Rectal smooth muscle tissue (tissue), 1 donor: ENCODE data around the gene TICAM2.

Experiments used
- H3K27ac ChIP-seq: one replicate; pipeline ENCODE4 v1.7.0; 2013; ENCODE audit warnings: low read depth, low read length, inconsistent platforms
- H3K27me3 ChIP-seq: one replicate; pipeline ENCODE4 v1.7.0; 2013; ENCODE audit warnings: low read length; ENCODE audit not compliant: control insufficient read depth, insufficient read depth
- H3K36me3 ChIP-seq: one replicate; pipeline ENCODE4 v1.7.0; 2013; ENCODE audit warnings: low read length; ENCODE audit not compliant: control insufficient read depth, insufficient read depth
- H3K4me1 ChIP-seq: one replicate; pipeline ENCODE4 v1.7.0; 2013; ENCODE audit warnings: low read length; ENCODE audit not compliant: control insufficient read depth, insufficient read depth
- H3K4me3 ChIP-seq: one replicate; pipeline ENCODE4 v1.7.0; 2013; ENCODE audit warnings: low read length
- H3K9ac ChIP-seq: one replicate; pipeline ENCODE4 v1.7.0; 2013; ENCODE audit warnings: low read length

Gene TICAM2

GRCh38 chr5:115627295-115627865, 25.1 kb upstream of the TICAM2 start:
- Histone ChIP-seq H3K36me3 (no peaks in the 10 kb centered on the region), H3K9ac (no peak overlapping the region), H3K27ac (no peak overlapping the region), H3K4me3 (no peak overlapping the region), H3K27me3 (no peaks in the 10 kb centered on the region), H3K4me1 (peaks cover 18% of the 10 kb centered on the region)

GRCh38 chr5:115626445-115626823, 24.2 kb upstream of the TICAM2 start:
- H3K4me3 ChIP-seq, result peak overlapping the region; percentile 98
- peaks cover 21% of the 10 kb centered on the region for H3K4me1 ChIP-seq
- peak overlapping the region; percentile 33 for H3K27ac ChIP-seq
- no peak overlapping the region for H3K9ac ChIP-seq
- no peaks in the 10 kb centered on the region for H3K27me3 ChIP-seq
- H3K36me3 ChIP-seq, result no peaks in the 10 kb centered on the region

- peaks cover 21% of the 10 kb centered on the region for H3K4me1 ChIP-seq
- peak within 1 kb of the TSS; percentile 98 for H3K4me3 ChIP-seq
- H3K9ac ChIP-seq, result peak within 1 kb of the TSS; percentile 88
- H3K27ac ChIP-seq, result peak within 1 kb of the TSS; percentile 96
- H3K36me3 ChIP-seq, result no peaks in the 10 kb centered on the region
- no peaks in the 10 kb centered on the region for H3K27me3 ChIP-seq
These were observed 23.5 kb upstream of the TICAM2 start, which contains the start of gene TMED7 for GRCh38 chr5:115625579-115626444. TSS of gene TMED7 (minus strand) at chr5:115626036. CDS start at chr5:115625792, 244 bp downstream.

- H3K36me3 ChIP-seq, result no peaks in the 10 kb centered on the region
- H3K9ac ChIP-seq, result peak overlapping the region; percentile 88
- H3K4me3 ChIP-seq, result peak overlapping the region; percentile 98
- H3K27ac ChIP-seq, result peak overlapping the region; percentile 96
- H3K27me3 ChIP-seq, result no peaks in the 10 kb centered on the region
- H3K4me1 ChIP-seq, result peaks cover 21% of the 10 kb centered on the region
These were observed 22.7 kb upstream of the TICAM2 start for GRCh38 chr5:115624994-115625393.

GRCh38 chr5:115623658-115624057, 21.4 kb upstream of the TICAM2 start:
- H3K36me3 ChIP-seq, result no peaks in the 10 kb centered on the region
- H3K9ac ChIP-seq, result no peak overlapping the region
- peaks cover 21% of the 10 kb centered on the region for H3K4me1 ChIP-seq
- H3K4me3 ChIP-seq, result peak overlapping the region; percentile 98
- H3K27me3 ChIP-seq, result no peaks in the 10 kb centered on the region
- H3K27ac ChIP-seq, result no peak overlapping the region

- Histone ChIP-seq H3K36me3 (no peaks in the 10 kb centered on the region), H3K27ac (no peak overlapping the region), H3K9ac (no peak overlapping the region), H3K4me3 (no peak overlapping the region), H3K27me3 (no peaks in the 10 kb centered on the region), H3K4me1 (peaks cover 18% of the 10 kb centered on the region)
These were observed 19.2 kb upstream of the TICAM2 start for GRCh38 chr5:115621365-115621900.

GRCh38 chr5:115616892-115617291, 14.6 kb upstream of the TICAM2 start:
- H3K36me3 ChIP-seq, result peaks cover 3% of the 10 kb centered on the region
- H3K27me3 ChIP-seq, result no peaks in the 10 kb centered on the region
- H3K4me3 ChIP-seq, result no peak overlapping the region
- H3K4me1 ChIP-seq, result no peaks in the 10 kb centered on the region
- no peak overlapping the region for H3K9ac ChIP-seq
- no peak overlapping the region for H3K27ac ChIP-seq

- Histone ChIP-seq H3K27ac (no peak overlapping the region), H3K4me1 (no peaks in the 10 kb centered on the region), H3K9ac (no peak overlapping the region), H3K27me3 (no peaks in the 10 kb centered on the region), H3K36me3 (peaks cover 3% of the 10 kb centered on the region), H3K4me3 (no peak overlapping the region)
These were observed 14.2 kb upstream of the TICAM2 start for GRCh38 chr5:115616472-115616871.

- H3K4me1 ChIP-seq, result no peaks in the 10 kb centered on the region
- H3K9ac ChIP-seq, result no peak overlapping the region
- no peak overlapping the region for H3K4me3 ChIP-seq
- peaks cover 3% of the 10 kb centered on the region for H3K36me3 ChIP-seq
- H3K27ac ChIP-seq, result no peak overlapping the region
- H3K27me3 ChIP-seq, result no peaks in the 10 kb centered on the region
These were observed 9.6 kb upstream of the TICAM2 start for GRCh38 chr5:115611873-115612272.

GRCh38 chr5:115607935-115608334, 5.7 kb upstream of the TICAM2 start:
- Histone ChIP-seq H3K4me1 (peaks cover 2% of the 10 kb centered on the region), H3K9ac (no peak overlapping the region), H3K27me3 (no peaks in the 10 kb centered on the region), H3K27ac (peak overlapping the region; percentile 47), H3K36me3 (peaks cover 3% of the 10 kb centered on the region), H3K4me3 (no peak overlapping the region)

GRCh38 chr5:115605436-115605835, 3.2 kb upstream of the TICAM2 start:
- Histone ChIP-seq H3K4me1 (peaks cover 6% of the 10 kb centered on the region), H3K27ac (no peak overlapping the region)

GRCh38 chr5:115602591-115603125, 379 bp upstream of the TICAM2 start:
- H3K9ac ChIP-seq, result no peak overlapping the region

More at GRCh38 chr5:115605436-115605835, 3.2 kb upstream of the TICAM2 start:
- no peak overlapping the region for H3K9ac ChIP-seq
- H3K36me3 ChIP-seq, result peaks cover 3% of the 10 kb centered on the region
- H3K27me3 ChIP-seq, result no peaks in the 10 kb centered on the region
- H3K4me3 ChIP-seq, result no peak overlapping the region

More at GRCh38 chr5:115602591-115603125, 379 bp upstream of the TICAM2 start:
- H3K27me3 ChIP-seq, result no peaks in the 10 kb centered on the region
- H3K4me3 ChIP-seq, result peak overlapping the region; percentile 82
- H3K27ac ChIP-seq, result peak overlapping the region; percentile 85
- peaks cover 3% of the 10 kb centered on the region for H3K36me3 ChIP-seq
- peaks cover 6% of the 10 kb centered on the region for H3K4me1 ChIP-seq
